Occipital lobe (tissue), 3 donors: ENCODE measurements around the gene EVI5. TPM values are rescaled to one million over a fixed set of nuclear protein-coding genes. Genes with fewer than 3 reads are reported as not detected.

Experiments
- DNase-seq: peaks from one replicate; lab custom pipeline; 2025; lab: John Stamatoyannopoulos, UW
- small RNA-seq: library from RNA; depleted of rRNA; stranded (forward); fragments of <200 nt; gene quantifications from one replicate; pipeline ENCODE3, GENCODE V24; 2014
- total RNA-seq: library from RNA; depleted of rRNA; stranded (reverse); fragments of >200 nt; gene quantifications from one replicate; pipeline ENCODE4 v1.2.3, GENCODE V29; 2014

Gene EVI5
- total RNA-seq, 1 donor from 2014 or later, result 76.0 TPM

GRCh38 chr1:92464588-92465255 lies 320.2 kb downstream of the EVI5 start:
- no peak for DNase-seq

GRCh38 chr1:92461364-92462097 lies 323.4 kb downstream of the EVI5 start:
- DNase-seq, result no peak

GRCh38 chr1:92459871-92460320 lies 325.0 kb downstream of the EVI5 start:
- no peak for DNase-seq

Small RNAs within 50 kb of the gene (small RNA-seq; reads per million reads assigned to genes)
- gene AC104332.2 (not detected), gene RNU4-59P (0.17 reads per million)

Other genes with a start within 250 kb of the EVI5 start
- gene RPL5, start 46.9 kb upstream of the EVI5 start, total RNA-seq, result 1,360 TPM
- gene DIPK1A, start 176.4 kb upstream of the EVI5 start, total RNA-seq, result 26.5 TPM